H9 (cell line): ENCODE data around the gene TSG101. TPM values are rescaled to one million over a fixed set of nuclear protein-coding genes. Genes with fewer than 3 reads are reported as not detected.

Source experiments
- DNase-seq: peaks from one replicate; pipeline ENCODE4 v3.0.0-alpha.2; 2017
- H2AFZ ChIP-seq: one replicate; pipeline ENCODE4 v1.6.1; 2013; ENCODE audit warnings: mild to moderate bottlenecking, low read length, control low read depth, moderate library complexity
- H2AK5ac ChIP-seq: 2 replicates; pipeline ENCODE4 v1.6.1; 2013; ENCODE audit warnings: low read length, control low read depth, mixed read lengths; ENCODE audit not compliant: insufficient read length
- H2BK120ac ChIP-seq: one replicate; pipeline ENCODE4 v1.6.1; 2013; ENCODE audit warnings: low read depth, mild to moderate bottlenecking, low read length, control low read depth, inconsistent platforms; ENCODE audit not compliant: poor library complexity, severe bottlenecking
- H2BK12ac ChIP-seq: 2 replicates; pipeline ENCODE4 v1.6.1; 2013; ENCODE audit warnings: low read length, control low read depth, mixed read lengths, low read depth; ENCODE audit not compliant: insufficient read length
- H2BK15ac ChIP-seq: 2 replicates; pipeline ENCODE4 v1.6.1; 2013; ENCODE audit warnings: low read depth, low read length, control low read depth
- H2BK20ac ChIP-seq: one replicate; pipeline ENCODE4 v1.6.1; 2013; ENCODE audit warnings: low read depth, mild to moderate bottlenecking, low read length, control low read depth, inconsistent platforms; ENCODE audit not compliant: poor library complexity, severe bottlenecking
- H2BK5ac ChIP-seq: 2 replicates; pipeline ENCODE4 v1.6.1; 2013; ENCODE audit warnings: low read length, control low read depth, mixed read lengths; ENCODE audit not compliant: insufficient read length
- H3K14ac ChIP-seq: 2 replicates; pipeline ENCODE4 v1.6.1; 2013; ENCODE audit warnings: low read length, control low read depth; ENCODE audit not compliant: insufficient read depth
- H3K18ac ChIP-seq: 2 replicates; pipeline ENCODE4 v1.6.1; 2013; ENCODE audit warnings: low read depth, mild to moderate bottlenecking, mixed read lengths, low read length, control low read depth; ENCODE audit not compliant: insufficient read length
- H3K23ac ChIP-seq: 2 replicates; pipeline ENCODE4 v1.6.1; 2013; ENCODE audit warnings: low read length, control low read depth, mixed read lengths, low read depth; ENCODE audit not compliant: insufficient read length
- H3K23me2 ChIP-seq: 2 replicates; pipeline ENCODE4 v1.6.1; 2013; ENCODE audit warnings: low read depth, mild to moderate bottlenecking, mixed read lengths, low read length, control low read depth; ENCODE audit not compliant: insufficient read length, poor library complexity, severe bottlenecking
- H3K27ac ChIP-seq: 2 replicates; pipeline ENCODE4 v1.5.1; 2013; ENCODE audit warnings: low read length, control low read depth, mixed read lengths, low read depth; ENCODE audit not compliant: insufficient read length
- H3K27me3 ChIP-seq: 2 replicates; pipeline ENCODE4 v1.6.1; 2013; ENCODE audit warnings: low read length, control low read depth, inconsistent platforms; ENCODE audit not compliant: insufficient read depth
- H3K4ac ChIP-seq: 2 replicates; pipeline ENCODE4 v1.6.1; 2013; ENCODE audit warnings: low read depth, mild to moderate bottlenecking, control low read depth, inconsistent platforms, low read length, moderate library complexity
- H3K4me1 ChIP-seq: 2 replicates; pipeline ENCODE4 v1.6.1; 2013; ENCODE audit warnings: low read length, control low read depth, inconsistent platforms; ENCODE audit not compliant: insufficient read depth
- H3K4me2 ChIP-seq: 2 replicates; pipeline ENCODE4 v1.6.1; 2013; ENCODE audit warnings: low read length, control low read depth, mixed read lengths; ENCODE audit not compliant: insufficient read length, insufficient read depth
- H3K56ac ChIP-seq: 2 replicates; pipeline ENCODE4 v1.6.1; 2013; ENCODE audit warnings: low read depth, mild to moderate bottlenecking, mixed read lengths, low read length, control low read depth; ENCODE audit not compliant: insufficient read length
- H3K79me1 ChIP-seq: 2 replicates; pipeline ENCODE4 v1.6.1; 2013; ENCODE audit warnings: low read depth, mild to moderate bottlenecking, moderate library complexity, low read length, control low read depth, inconsistent platforms; ENCODE audit not compliant: insufficient read depth, poor library complexity, severe bottlenecking
- H3K79me2 ChIP-seq: 2 replicates; pipeline ENCODE4 v1.6.1; 2013; ENCODE audit warnings: low read length, control low read depth, inconsistent platforms; ENCODE audit not compliant: insufficient read depth
- H3K9ac ChIP-seq: 2 replicates; pipeline ENCODE4 v1.6.1; 2013; ENCODE audit warnings: low read length, control low read depth, mixed read lengths; ENCODE audit not compliant: insufficient read length; ENCODE audit errors: extremely low read depth
- H3K9me3 ChIP-seq: one replicate; pipeline ENCODE4 v1.6.1; 2013; ENCODE audit warnings: low read depth, low read length, inconsistent platforms; ENCODE audit not compliant: control insufficient read depth
- H3T11ph ChIP-seq: one replicate; pipeline ENCODE4 v1.6.1; 2013; ENCODE audit warnings: mild to moderate bottlenecking, low read length, control low read depth, inconsistent platforms
- H4K20me1 ChIP-seq: one replicate; pipeline ENCODE4 v1.6.1; 2013; ENCODE audit not compliant: control insufficient read depth, insufficient read length, insufficient read depth
- H4K5ac ChIP-seq: 2 replicates; pipeline ENCODE4 v1.6.1; 2013; ENCODE audit warnings: low read depth, mild to moderate bottlenecking, mixed read lengths, low read length, control low read depth; ENCODE audit not compliant: insufficient read length
- H4K8ac ChIP-seq: replicated peaks from 2 replicates; pipeline ENCODE4 v1.6.1; 2013; ENCODE audit warnings: low read length, control low read depth, mixed read lengths, low read depth; ENCODE audit not compliant: insufficient read length
- H4K91ac ChIP-seq: 2 replicates; pipeline ENCODE4 v1.6.1; 2013; ENCODE audit warnings: low read depth, mild to moderate bottlenecking, moderate library complexity, mixed read lengths, low read length, control low read depth; ENCODE audit not compliant: insufficient read length
- H3K27ac Mint-ChIP-seq, 3 experiments: 2 replicates in 2 of 3; 3 replicates in 1 of 3; pipeline ENCODE4 v1.8.0; 2020 to 2021; ENCODE audit warnings: mixed read lengths in 3 of 3, mild to moderate bottlenecking in 1 of 3, moderate library complexity in 1 of 3
- H3K27me3 Mint-ChIP-seq: 2 replicates; pipeline ENCODE4 v1.8.0; 2021; ENCODE audit warnings: low read depth, mild to moderate bottlenecking, moderate library complexity, mixed read lengths
- H3K36me3 Mint-ChIP-seq, 3 experiments: 2 replicates in 2 of 3; 3 replicates in 1 of 3; pipeline ENCODE4 v1.8.0; 2020 to 2021; ENCODE audit warnings: low read depth in 3 of 3, mixed read lengths in 3 of 3; ENCODE audit not compliant: insufficient read depth in 1 of 3
- H3K4me1 Mint-ChIP-seq, 2 experiments: 2 replicates each; pipeline ENCODE4 v1.8.0; 2020; ENCODE audit warnings: mixed read lengths in 2 of 2
- H3K4me3 Mint-ChIP-seq, 2 experiments: 2 replicates in 1 of 2; 3 replicates in 1 of 2; pipeline ENCODE4 v1.8.0; 2020 to 2021; ENCODE audit warnings: mild to moderate bottlenecking in 2 of 2, mixed read lengths in 2 of 2, moderate library complexity in 1 of 2
- H3K9me3 Mint-ChIP-seq, 2 experiments: 2 replicates in 1 of 2; 3 replicates in 1 of 2; pipeline ENCODE4 v1.8.0; 2020; ENCODE audit warnings: mild to moderate bottlenecking in 2 of 2, mixed read lengths in 2 of 2, moderate library complexity in 1 of 2
- WGBS: extraction: QIAGEN DNeasy Blood & Tissue Kit; methylation state at CpG from one replicate; pipeline ENCODE4 v1.1.7; 2013; ENCODE audit warnings: missing lambda C conversion rate, low lambda C conversion rate, mixed read lengths; ENCODE audit not compliant: insufficient read length; ENCODE audit errors: extremely low coverage; 5-methylcytosine and 5-hydroxymethylcytosine counted together
- total RNA-seq: library from RNA; stranded (reverse); gene quantifications from 2 replicates; pipeline ENCODE4 v1.2.1, GENCODE V29; 2021
- TF ChIP-seq, protein P1 (sequence below): fragments of 200-600 bp; sonication (generic); conservative IDR thresholded peaks from 3 replicates; pipeline ENCODE4 v1.8.0; 2021; ENCODE audit warnings: antibody characterized with exemption, mild to moderate bottlenecking

Gene TSG101
- total RNA-seq, 1 experiment from 2014 or later: 50.3 TPM

DNA sequence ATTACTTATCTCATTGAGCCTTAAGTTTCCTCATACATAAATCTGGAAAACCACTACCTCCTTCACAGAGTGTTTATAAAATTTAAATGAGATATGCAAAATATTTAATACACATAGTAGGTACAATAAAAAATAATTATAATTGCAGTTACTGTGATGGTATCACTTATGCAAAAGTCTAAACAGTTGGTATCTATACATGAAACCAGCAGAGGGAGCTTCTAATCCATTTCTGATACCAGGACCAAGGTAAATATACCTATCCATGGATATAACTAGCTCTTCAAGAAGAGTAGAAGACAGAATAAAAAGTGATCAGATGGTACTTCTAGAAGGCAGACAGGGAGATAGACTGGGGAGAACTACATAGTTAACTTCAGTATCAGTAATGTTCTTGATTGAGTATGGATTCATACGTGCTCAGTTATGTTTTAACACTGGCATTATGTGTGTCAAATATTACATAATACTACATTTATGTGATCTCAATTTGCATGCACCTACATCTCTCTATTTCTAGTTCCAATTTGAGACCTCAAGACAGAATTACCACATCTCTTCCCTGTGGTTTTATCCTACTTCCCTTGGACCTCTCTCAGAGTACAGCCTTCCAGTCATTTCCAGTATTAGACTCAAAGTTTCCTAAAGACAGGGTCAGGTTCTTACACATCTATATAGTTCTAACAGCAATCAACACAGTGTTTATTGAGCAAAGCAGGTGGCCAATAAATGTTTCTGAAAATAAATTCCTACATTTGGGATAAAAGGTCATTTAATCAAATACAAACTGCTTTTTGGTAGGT, 13.7 kb upstream of the TSG101 start:
- DNase-seq: no peak
- WGBS: no CpG with 5 or more reads among the region's 1 CpG
- Mint-ChIP-seq H3K4me3 (no peak overlapping the region), H3K9me3 (no peaks in the 10 kb centered on the region), H3K36me3 (peaks cover 0 to 5% (median 4%) of the 10 kb centered on the region in 3 experiments; a peak in 2 of 7 replicates), H3K27ac (no peak overlapping the region), H3K4me1 (no peaks in the 10 kb centered on the region), H3K27me3 (no peaks in the 10 kb centered on the region)
- Histone ChIP-seq H3K79me2 (no peaks in the 10 kb centered on the region), H3K9me3 (no peaks in the 10 kb centered on the region), H3T11ph (no peak overlapping the region), H3K23ac (no peak overlapping the region), H4K91ac (no peak overlapping the region), H4K5ac (no peak overlapping the region), H3K27ac (no peak overlapping the region), H3K18ac (no peak overlapping the region), H2BK15ac (no peak overlapping the region), H3K23me2 (no peaks in the 10 kb centered on the region), H4K8ac (no peak overlapping the region), H3K4me1 (no peaks in the 10 kb centered on the region), H3K79me1 (no peaks in the 10 kb centered on the region), H3K56ac (no peak overlapping the region), H2BK12ac (no peak overlapping the region), H3K14ac (no peak overlapping the region), H2AK5ac (no peak overlapping the region), H2BK20ac (no peak overlapping the region), H4K20me1 (no peaks in the 10 kb centered on the region), H2BK120ac (no peak overlapping the region), H3K4me2 (no peak overlapping the region), H3K27me3 (no peaks in the 10 kb centered on the region), H3K9ac (no peak overlapping the region), H3K4ac (no peak overlapping the region), H2AFZ (no peak overlapping the region), H2BK5ac (no peak overlapping the region)
- TF ChIP-seq, protein P1, sequence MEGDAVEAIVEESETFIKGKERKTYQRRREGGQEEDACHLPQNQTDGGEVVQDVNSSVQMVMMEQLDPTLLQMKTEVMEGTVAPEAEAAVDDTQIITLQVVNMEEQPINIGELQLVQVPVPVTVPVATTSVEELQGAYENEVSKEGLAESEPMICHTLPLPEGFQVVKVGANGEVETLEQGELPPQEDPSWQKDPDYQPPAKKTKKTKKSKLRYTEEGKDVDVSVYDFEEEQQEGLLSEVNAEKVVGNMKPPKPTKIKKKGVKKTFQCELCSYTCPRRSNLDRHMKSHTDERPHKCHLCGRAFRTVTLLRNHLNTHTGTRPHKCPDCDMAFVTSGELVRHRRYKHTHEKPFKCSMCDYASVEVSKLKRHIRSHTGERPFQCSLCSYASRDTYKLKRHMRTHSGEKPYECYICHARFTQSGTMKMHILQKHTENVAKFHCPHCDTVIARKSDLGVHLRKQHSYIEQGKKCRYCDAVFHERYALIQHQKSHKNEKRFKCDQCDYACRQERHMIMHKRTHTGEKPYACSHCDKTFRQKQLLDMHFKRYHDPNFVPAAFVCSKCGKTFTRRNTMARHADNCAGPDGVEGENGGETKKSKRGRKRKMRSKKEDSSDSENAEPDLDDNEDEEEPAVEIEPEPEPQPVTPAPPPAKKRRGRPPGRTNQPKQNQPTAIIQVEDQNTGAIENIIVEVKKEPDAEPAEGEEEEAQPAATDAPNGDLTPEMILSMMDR: peak; percentile 57; the same call in 2 of the 3 replicates
